SK-N-SH treated with all-trans-retinoic acid at 6 μM for 48 hours (cell line): Measurements from ENCODE around the gene PARM1.

Experiments
- ARNTL ChIP-seq: fragments of 450-650 bp; formaldehyde crosslinking; IDR thresholded peaks from 2 replicates; pipeline ENCODE4 v1.5.0; 2020; ENCODE audit warnings: low read depth, mild to moderate bottlenecking, moderate library complexity, borderline replicate concordance
- BACH2 ChIP-seq: fragments of 250-450 bp; sonication (Bioruptor Pico); IDR thresholded peaks from 2 replicates; pipeline ENCODE4 v1.9.0; 2021; ENCODE audit warnings: mild to moderate bottlenecking, borderline replicate concordance
- GLIS3 ChIP-seq: fragments of 250-450 bp; sonication (Bioruptor Pico); IDR thresholded peaks from 2 replicates; pipeline ENCODE4 v1.5.0; 2020; ENCODE audit warnings: mild to moderate bottlenecking, moderate library complexity
- PPARA ChIP-seq: fragments of 250-450 bp; sonication (Bioruptor Pico); IDR thresholded peaks from 2 replicates; pipeline ENCODE4 v1.5.0; 2020; ENCODE audit warnings: mild to moderate bottlenecking, borderline replicate concordance
- RARB ChIP-seq: fragments of 250-450 bp; sonication (Bioruptor Pico); IDR thresholded peaks from 2 replicates; pipeline ENCODE4 v1.8.0; 2021; ENCODE audit warnings: mild to moderate bottlenecking, moderate library complexity
- TOX ChIP-seq: fragments of 250-450 bp; sonication (Bioruptor Pico); IDR thresholded peaks from 2 replicates; pipeline ENCODE4 v1.8.0; 2021; ENCODE audit warnings: mild to moderate bottlenecking, moderate library complexity, borderline replicate concordance
- ZFP3 ChIP-seq: fragments of 250-450 bp; sonication (Bioruptor Pico); IDR thresholded peaks from 2 replicates; pipeline ENCODE4 v1.5.0; 2020; ENCODE audit warnings: mild to moderate bottlenecking, moderate library complexity
- ZFP30 ChIP-seq: fragments of 450-650 bp; formaldehyde crosslinking; IDR thresholded peaks from 2 replicates; pipeline ENCODE4 v1.5.0; 2022; ENCODE audit warnings: mild to moderate bottlenecking, moderate library complexity
- TF ChIP-seq, protein P1 (sequence below): fragments of 250-450 bp; sonication (Bioruptor Pico); IDR thresholded peaks from 2 replicates; pipeline ENCODE4 v1.5.0; 2020; ENCODE audit warnings: mild to moderate bottlenecking, moderate library complexity
- TF ChIP-seq, protein P2 (sequence below): fragments of 250-450 bp; sonication (Bioruptor Pico); IDR thresholded peaks from 2 replicates; pipeline ENCODE4 v1.8.0; 2020; ENCODE audit warnings: mild to moderate bottlenecking, moderate library complexity, borderline replicate concordance
- TF ChIP-seq, protein P3 (sequence below): fragments of 250-450 bp; sonication (Bioruptor Pico); IDR thresholded peaks from 2 replicates; pipeline ENCODE4 v1.8.0; 2021; ENCODE audit warnings: low read depth, mild to moderate bottlenecking, moderate library complexity, borderline replicate concordance
- TF ChIP-seq, protein P4 (sequence below): fragments of 250-450 bp; sonication (Bioruptor Pico); IDR thresholded peaks from 2 replicates; pipeline ENCODE4 v1.5.1; 2021; ENCODE audit warnings: mild to moderate bottlenecking, moderate library complexity

DNA sequence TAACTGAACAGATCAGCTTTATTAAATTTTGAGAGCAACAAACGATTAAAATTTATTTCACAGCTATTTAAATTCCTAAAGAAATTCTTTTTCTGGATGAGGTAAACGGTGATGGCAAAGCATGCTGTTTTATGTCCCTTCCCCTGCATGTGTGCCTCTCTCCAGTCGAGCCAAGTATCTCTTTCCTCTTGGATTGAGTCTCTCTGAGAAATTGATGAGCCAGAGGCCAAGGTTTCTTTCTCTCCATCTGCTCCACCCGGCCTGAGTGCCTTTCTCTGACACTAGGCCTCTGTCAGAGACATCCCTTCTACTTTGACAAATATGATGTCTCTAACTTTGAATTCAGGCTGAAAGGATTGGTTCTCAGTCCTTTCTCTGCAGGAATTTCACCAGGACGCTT is 42.6 kb upstream of the PARM1 start:
- TF ChIP-seq GLIS3 (CRISPR knock-in tag): no peak
- TF ChIP-seq, protein P1, sequence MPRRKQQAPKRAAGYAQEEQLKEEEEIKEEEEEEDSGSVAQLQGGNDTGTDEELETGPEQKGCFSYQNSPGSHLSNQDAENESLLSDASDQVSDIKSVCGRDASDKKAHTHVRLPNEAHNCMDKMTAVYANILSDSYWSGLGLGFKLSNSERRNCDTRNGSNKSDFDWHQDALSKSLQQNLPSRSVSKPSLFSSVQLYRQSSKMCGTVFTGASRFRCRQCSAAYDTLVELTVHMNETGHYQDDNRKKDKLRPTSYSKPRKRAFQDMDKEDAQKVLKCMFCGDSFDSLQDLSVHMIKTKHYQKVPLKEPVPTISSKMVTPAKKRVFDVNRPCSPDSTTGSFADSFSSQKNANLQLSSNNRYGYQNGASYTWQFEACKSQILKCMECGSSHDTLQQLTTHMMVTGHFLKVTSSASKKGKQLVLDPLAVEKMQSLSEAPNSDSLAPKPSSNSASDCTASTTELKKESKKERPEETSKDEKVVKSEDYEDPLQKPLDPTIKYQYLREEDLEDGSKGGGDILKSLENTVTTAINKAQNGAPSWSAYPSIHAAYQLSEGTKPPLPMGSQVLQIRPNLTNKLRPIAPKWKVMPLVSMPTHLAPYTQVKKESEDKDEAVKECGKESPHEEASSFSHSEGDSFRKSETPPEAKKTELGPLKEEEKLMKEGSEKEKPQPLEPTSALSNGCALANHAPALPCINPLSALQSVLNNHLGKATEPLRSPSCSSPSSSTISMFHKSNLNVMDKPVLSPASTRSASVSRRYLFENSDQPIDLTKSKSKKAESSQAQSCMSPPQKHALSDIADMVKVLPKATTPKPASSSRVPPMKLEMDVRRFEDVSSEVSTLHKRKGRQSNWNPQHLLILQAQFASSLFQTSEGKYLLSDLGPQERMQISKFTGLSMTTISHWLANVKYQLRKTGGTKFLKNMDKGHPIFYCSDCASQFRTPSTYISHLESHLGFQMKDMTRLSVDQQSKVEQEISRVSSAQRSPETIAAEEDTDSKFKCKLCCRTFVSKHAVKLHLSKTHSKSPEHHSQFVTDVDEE (CRISPR knock-in tag): no peak
- TF ChIP-seq BACH2: no peak
- TF ChIP-seq ZFP30: no peak
- TF ChIP-seq, protein P2, sequence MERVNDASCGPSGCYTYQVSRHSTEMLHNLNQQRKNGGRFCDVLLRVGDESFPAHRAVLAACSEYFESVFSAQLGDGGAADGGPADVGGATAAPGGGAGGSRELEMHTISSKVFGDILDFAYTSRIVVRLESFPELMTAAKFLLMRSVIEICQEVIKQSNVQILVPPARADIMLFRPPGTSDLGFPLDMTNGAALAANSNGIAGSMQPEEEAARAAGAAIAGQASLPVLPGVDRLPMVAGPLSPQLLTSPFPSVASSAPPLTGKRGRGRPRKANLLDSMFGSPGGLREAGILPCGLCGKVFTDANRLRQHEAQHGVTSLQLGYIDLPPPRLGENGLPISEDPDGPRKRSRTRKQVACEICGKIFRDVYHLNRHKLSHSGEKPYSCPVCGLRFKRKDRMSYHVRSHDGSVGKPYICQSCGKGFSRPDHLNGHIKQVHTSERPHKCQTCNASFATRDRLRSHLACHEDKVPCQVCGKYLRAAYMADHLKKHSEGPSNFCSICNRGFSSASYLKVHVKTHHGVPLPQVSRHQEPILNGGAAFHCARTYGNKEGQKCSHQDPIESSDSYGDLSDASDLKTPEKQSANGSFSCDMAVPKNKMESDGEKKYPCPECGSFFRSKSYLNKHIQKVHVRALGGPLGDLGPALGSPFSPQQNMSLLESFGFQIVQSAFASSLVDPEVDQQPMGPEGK (CRISPR knock-in tag): no peak
- TF ChIP-seq ZFP3 (CRISPR knock-in tag): no peak
- no peak for TF ChIP-seq PPARA (CRISPR knock-in tag)
- TF ChIP-seq ARNTL (CRISPR knock-in tag): no peak
- TF ChIP-seq, protein P3, sequence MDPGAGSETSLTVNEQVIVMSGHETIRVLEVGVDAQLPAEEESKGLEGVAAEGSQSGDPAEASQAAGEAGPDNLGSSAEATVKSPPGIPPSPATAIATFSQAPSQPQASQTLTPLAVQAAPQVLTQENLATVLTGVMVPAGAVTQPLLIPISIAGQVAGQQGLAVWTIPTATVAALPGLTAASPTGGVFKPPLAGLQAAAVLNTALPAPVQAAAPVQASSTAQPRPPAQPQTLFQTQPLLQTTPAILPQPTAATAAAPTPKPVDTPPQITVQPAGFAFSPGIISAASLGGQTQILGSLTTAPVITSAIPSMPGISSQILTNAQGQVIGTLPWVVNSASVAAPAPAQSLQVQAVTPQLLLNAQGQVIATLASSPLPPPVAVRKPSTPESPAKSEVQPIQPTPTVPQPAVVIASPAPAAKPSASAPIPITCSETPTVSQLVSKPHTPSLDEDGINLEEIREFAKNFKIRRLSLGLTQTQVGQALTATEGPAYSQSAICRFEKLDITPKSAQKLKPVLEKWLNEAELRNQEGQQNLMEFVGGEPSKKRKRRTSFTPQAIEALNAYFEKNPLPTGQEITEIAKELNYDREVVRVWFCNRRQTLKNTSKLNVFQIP (CRISPR knock-in tag): no peak
- TF ChIP-seq, protein P4, sequence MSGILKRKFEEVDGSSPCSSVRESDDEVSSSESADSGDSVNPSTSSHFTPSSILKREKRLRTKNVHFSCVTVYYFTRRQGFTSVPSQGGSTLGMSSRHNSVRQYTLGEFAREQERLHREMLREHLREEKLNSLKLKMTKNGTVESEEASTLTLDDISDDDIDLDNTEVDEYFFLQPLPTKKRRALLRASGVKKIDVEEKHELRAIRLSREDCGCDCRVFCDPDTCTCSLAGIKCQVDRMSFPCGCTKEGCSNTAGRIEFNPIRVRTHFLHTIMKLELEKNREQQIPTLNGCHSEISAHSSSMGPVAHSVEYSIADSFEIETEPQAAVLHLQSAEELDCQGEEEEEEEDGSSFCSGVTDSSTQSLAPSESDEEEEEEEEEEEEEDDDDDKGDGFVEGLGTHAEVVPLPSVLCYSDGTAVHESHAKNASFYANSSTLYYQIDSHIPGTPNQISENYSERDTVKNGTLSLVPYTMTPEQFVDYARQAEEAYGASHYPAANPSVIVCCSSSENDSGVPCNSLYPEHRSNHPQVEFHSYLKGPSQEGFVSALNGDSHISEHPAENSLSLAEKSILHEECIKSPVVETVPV (CRISPR knock-in tag): no peak
- TF ChIP-seq RARB (CRISPR knock-in tag): no peak
- no peak for TF ChIP-seq TOX (CRISPR knock-in tag)
